T-helper 1 cell treated with Interleukin-12 subunit alpha and Interleukin-12 subunit beta and Interleukin-4 antibody, amounts not matched to agents 30 μg/mL and 1 μg/mL, for 36 hours (primary cell): ENCODE measurements around the gene CNN2.

Experiments
- H3K27ac Mint-ChIP-seq: one replicate; pipeline ENCODE4 v1.8.0; 2021; ENCODE audit warnings: mild to moderate bottlenecking, mixed read lengths
- H3K27me3 Mint-ChIP-seq: one replicate; pipeline ENCODE4 v1.8.0; 2021; ENCODE audit warnings: low read depth, mixed read lengths
- H3K36me3 Mint-ChIP-seq: one replicate; pipeline ENCODE4 v1.8.0; 2021; ENCODE audit warnings: low read depth, mixed read lengths
- H3K4me1 Mint-ChIP-seq: one replicate; pipeline ENCODE4 v1.8.0; 2021; ENCODE audit warnings: low read depth, mixed read lengths
- H3K4me3 Mint-ChIP-seq: one replicate; pipeline ENCODE4 v1.8.0; 2021; ENCODE audit warnings: mild to moderate bottlenecking, moderate library complexity, mixed read lengths
- H3K9me3 Mint-ChIP-seq: one replicate; pipeline ENCODE4 v1.8.0; 2021; ENCODE audit warnings: mixed read lengths

Gene CNN2

GRCh38 chr19:1064661-1065605 lies 38.5 kb downstream of the CNN2 start:
- H3K9me3 Mint-ChIP-seq, result no peaks in the 10 kb centered on the region
- H3K36me3 Mint-ChIP-seq, result peaks cover 12% of the 10 kb centered on the region
- H3K27me3 Mint-ChIP-seq, result no peaks in the 10 kb centered on the region
- peak overlapping the region; percentile 57 for H3K4me3 Mint-ChIP-seq
- peaks cover 23% of the 10 kb centered on the region for H3K4me1 Mint-ChIP-seq
- peak overlapping the region; percentile 76 for H3K27ac Mint-ChIP-seq

GRCh38 chr19:1065606-1066109 lies 39.2 kb downstream of the CNN2 start:
- Mint-ChIP-seq H3K27ac (peak overlapping the region; percentile 62), H3K9me3 (no peaks in the 10 kb centered on the region), H3K4me3 (peak overlapping the region; percentile 57), H3K36me3 (peaks cover 12% of the 10 kb centered on the region), H3K27me3 (no peaks in the 10 kb centered on the region), H3K4me1 (peaks cover 23% of the 10 kb centered on the region)

- H3K4me3 Mint-ChIP-seq, result peak overlapping the region; percentile 89
- no peaks in the 10 kb centered on the region for H3K27me3 Mint-ChIP-seq
- H3K27ac Mint-ChIP-seq, result no peak overlapping the region
- H3K4me1 Mint-ChIP-seq, result peaks cover 23% of the 10 kb centered on the region
- no peaks in the 10 kb centered on the region for H3K9me3 Mint-ChIP-seq
- H3K36me3 Mint-ChIP-seq, result peaks cover 12% of the 10 kb centered on the region
These were observed 39.9 kb downstream of the CNN2 start for GRCh38 chr19:1066251-1066747.

DNA sequence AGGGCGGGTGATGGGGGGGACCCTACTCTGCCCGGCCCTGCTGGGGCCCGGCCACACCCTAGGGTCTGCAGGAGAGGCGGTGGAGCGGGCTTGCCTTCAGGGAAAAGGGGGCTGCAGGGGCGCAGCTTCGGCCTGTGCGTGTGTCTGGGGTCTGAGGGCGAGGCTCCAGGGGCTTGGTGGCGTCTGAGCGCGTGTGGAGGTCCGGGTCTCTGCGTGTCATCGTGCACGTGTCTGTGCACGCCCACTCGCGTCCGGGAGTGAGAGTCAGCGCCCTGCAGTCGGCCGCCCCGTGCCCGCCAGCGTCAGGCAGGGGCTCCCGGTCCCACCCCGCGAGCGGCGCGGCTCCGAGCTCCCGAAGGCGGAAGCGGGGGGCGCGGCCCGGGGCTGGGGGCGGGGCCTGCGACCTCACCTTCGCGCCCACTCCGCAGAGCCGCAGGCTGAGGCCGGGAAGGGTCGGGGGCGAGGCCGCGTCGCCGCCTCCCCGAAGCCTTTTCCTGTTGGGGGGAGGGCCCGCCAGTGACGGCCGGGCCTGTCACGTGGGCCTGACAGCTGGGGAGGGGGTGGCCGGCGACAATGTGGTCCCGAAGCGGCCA lies 40.4 kb downstream of the CNN2 start, which contains the start of gene ARHGAP45:
ARHGAP45 (plus strand) TSS at position 420 of the 593 bp plus-strand sequence. CDS start 239 bp downstream, outside the sequence.
- Mint-ChIP-seq H3K4me1 (peaks cover 26% of the 10 kb centered on the region), H3K27ac (peak within 1 kb of the TSS; percentile 91), H3K9me3 (no peaks in the 10 kb centered on the region), H3K4me3 (peak within 1 kb of the TSS; percentile 89), H3K27me3 (no peaks in the 10 kb centered on the region), H3K36me3 (peaks cover 15% of the 10 kb centered on the region)

- Mint-ChIP-seq H3K27ac (peak overlapping the region; percentile 91), H3K4me1 (peaks cover 29% of the 10 kb centered on the region)
These were observed 41.0 kb downstream of the CNN2 start for GRCh38 chr19:1067341-1067957.

GRCh38 chr19:1068009-1069001 lies 41.9 kb downstream of the CNN2 start:
- Mint-ChIP-seq H3K4me3 (peak overlapping the region; percentile 91), H3K27ac (peak overlapping the region; percentile 91), H3K36me3 (peaks cover 30% of the 10 kb centered on the region), H3K27me3 (no peaks in the 10 kb centered on the region), H3K9me3 (no peaks in the 10 kb centered on the region), H3K4me1 (peaks cover 33% of the 10 kb centered on the region)

More at GRCh38 chr19:1067341-1067957, 41.0 kb downstream of the CNN2 start:
- Mint-ChIP-seq H3K4me3 (peak overlapping the region; percentile 89), H3K27me3 (no peaks in the 10 kb centered on the region), H3K36me3 (peaks cover 21% of the 10 kb centered on the region), H3K9me3 (no peaks in the 10 kb centered on the region)

- Mint-ChIP-seq H3K27me3 (no peaks in the 10 kb centered on the region), H3K4me1 (peaks cover 34% of the 10 kb centered on the region), H3K27ac (peak overlapping the region; percentile 87), H3K4me3 (peak overlapping the region; percentile 91), H3K9me3 (no peaks in the 10 kb centered on the region), H3K36me3 (peaks cover 34% of the 10 kb centered on the region)
These were observed 42.8 kb downstream of the CNN2 start for GRCh38 chr19:1069009-1069779.

DNA sequence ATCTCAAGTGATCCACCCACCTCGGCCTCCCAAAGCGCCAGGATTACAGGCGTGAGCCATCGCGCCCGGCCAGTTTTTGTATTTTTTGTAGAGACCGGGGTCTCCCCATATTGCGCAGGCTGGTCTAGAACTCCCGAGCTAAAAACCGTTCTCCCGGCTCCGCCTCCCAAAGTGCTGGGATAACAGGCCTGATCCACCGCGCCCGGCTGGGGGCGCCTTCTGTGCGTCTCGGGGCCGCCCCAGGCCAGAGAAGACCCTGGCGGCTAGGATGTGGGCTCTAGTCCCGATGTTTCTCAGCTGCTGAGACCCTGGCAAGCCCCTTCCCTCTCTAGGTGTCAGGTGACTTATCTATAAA lies 44.1 kb downstream of the CNN2 start:
- H3K4me3 Mint-ChIP-seq, result peak overlapping the region; percentile 91
- H3K27ac Mint-ChIP-seq, result no peak overlapping the region
- H3K27me3 Mint-ChIP-seq, result no peaks in the 10 kb centered on the region
- no peaks in the 10 kb centered on the region for H3K9me3 Mint-ChIP-seq
- H3K36me3 Mint-ChIP-seq, result peaks cover 36% of the 10 kb centered on the region
- peaks cover 30% of the 10 kb centered on the region for H3K4me1 Mint-ChIP-seq

GRCh38 chr19:1070931-1071791 lies 44.8 kb downstream of the CNN2 start:
- Mint-ChIP-seq H3K36me3 (peaks cover 42% of the 10 kb centered on the region), H3K4me1 (peaks cover 34% of the 10 kb centered on the region), H3K4me3 (peak overlapping the region; percentile 72)

GRCh38 chr19:1072371-1073015 lies 46.1 kb downstream of the CNN2 start:
- Mint-ChIP-seq H3K27me3 (no peaks in the 10 kb centered on the region), H3K4me1 (peaks cover 39% of the 10 kb centered on the region), H3K27ac (peak overlapping the region; percentile 91), H3K4me3 (peak overlapping the region; percentile 72), H3K36me3 (peaks cover 50% of the 10 kb centered on the region), H3K9me3 (no peaks in the 10 kb centered on the region)

More at GRCh38 chr19:1070931-1071791, 44.8 kb downstream of the CNN2 start:
- Mint-ChIP-seq H3K27me3 (no peaks in the 10 kb centered on the region), H3K9me3 (no peaks in the 10 kb centered on the region), H3K27ac (peak overlapping the region; percentile 91)

GRCh38 chr19:1073063-1073955 lies 46.9 kb downstream of the CNN2 start:
- Mint-ChIP-seq H3K27me3 (no peaks in the 10 kb centered on the region), H3K4me1 (peaks cover 42% of the 10 kb centered on the region), H3K4me3 (peak overlapping the region; percentile 48), H3K36me3 (peaks cover 54% of the 10 kb centered on the region), H3K9me3 (no peaks in the 10 kb centered on the region), H3K27ac (no peak overlapping the region)
